VCaP (cell line): ENCODE measurements around the gene HS2ST1.
"Not testable (repeated sequence)": the region's sequence is repeated elsewhere in the genome, so short reads cannot be mapped to it uniquely, and the experiment has no call there.

Experiments used
- H3K27ac ChIP-seq: fragments of 450-650 bp; 2 replicates; pipeline ENCODE4 v1.5.1; 2017
- CTCF ChIP-seq: fragments of 450-650 bp; conservative IDR thresholded peaks from 2 replicates; pipeline ENCODE4 v1.5.1; 2017; ENCODE audit warnings: mild to moderate bottlenecking, moderate library complexity

HS2ST1 gene

DNA sequence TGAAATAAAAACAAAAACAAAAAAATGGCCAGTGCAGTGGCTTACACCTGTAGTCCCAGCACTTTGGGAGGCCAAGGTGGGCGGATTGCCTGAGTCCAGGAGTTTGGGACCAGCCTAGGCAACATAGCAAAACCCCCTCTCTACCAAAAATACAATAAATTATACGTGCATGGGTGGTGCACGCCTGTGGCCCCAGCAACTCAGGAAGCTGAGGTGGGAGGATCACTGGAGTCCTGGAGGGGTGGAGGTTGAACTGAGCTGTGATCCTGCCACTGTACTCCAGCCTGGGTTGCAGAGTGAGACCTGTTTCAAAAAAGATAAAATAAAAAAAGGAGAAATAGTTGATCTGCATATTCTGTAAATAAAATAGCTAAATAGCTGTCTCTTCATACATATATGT, 41.2 kb downstream of the HS2ST1 start:
- no peak for TF ChIP-seq CTCF

DNA sequence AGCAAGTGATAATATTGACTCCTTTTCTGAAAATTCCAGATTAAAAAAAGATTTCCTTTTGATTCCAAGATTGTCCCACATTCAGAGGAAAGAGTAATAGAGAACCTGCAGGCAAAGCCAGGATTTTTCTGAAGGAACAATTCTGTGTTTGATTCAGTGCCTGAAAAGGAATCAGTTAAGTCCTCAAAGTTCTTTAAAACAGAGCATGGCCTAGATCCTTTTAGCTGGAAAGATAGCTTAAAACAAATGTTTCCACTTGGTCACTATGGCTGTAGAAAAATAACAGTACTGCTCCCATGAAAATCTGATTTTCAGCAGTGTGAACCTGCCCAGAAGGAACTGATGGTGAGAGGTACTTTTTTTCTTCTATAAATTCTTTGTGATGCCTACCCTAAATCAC, 41.8 kb downstream of the HS2ST1 start:
- H3K27ac ChIP-seq: no peak overlapping the region
- no peak for TF ChIP-seq CTCF

More for the DNA sequence above, 41.2 kb downstream of the HS2ST1 start:
- no peak overlapping the region for H3K27ac ChIP-seq

GRCh38 chr1:86957221-86957620, 42.8 kb downstream of the HS2ST1 start:
- H3K27ac ChIP-seq: no peak overlapping the region
- TF ChIP-seq CTCF: no peak

DNA sequence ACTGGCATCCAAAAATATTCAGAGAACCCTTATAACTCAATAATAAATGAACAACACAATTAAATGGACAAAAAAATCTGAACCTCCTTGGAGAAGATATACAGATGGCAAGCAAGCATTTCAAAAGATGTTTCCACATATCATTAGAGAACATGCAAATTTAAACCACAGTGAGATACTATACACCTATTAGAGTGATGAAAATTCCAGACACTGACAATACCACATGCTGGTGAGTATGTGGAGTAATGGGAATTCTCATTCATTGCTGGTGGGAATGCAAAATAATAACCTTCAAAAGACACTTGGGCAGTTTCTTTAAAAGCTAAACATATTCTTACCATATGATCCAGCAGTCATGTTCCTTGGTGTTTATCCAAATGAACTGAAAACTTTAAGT, 46.1 kb downstream of the HS2ST1 start:
- no peak overlapping the region for H3K27ac ChIP-seq
- no peak for TF ChIP-seq CTCF

DNA sequence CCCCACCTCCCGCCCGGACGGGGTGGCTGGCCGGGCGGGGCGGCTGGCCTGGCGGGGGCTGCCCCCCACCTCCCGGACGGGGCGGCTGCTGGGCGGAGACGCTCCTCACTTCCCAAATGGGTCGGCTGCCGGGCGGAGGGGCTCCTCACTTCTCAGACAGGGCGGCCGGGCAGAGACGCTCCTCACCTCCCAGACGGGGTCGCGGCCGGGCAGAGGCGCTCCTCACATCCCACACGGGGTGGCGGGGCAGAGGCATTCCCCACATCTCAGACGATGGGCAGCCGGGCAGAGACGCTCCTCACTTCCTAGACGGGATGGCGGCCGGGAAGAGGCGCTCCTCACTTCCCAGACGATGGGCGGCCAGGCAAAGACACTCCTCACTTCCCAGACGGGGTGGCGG, 49.4 kb downstream of the HS2ST1 start:
- not testable (repeated sequence) for H3K27ac ChIP-seq

GRCh38 chr1:86965012-86965826, 50.8 kb downstream of the HS2ST1 start:
- peak; percentile 84 for TF ChIP-seq CTCF
- H3K27ac ChIP-seq: no peak overlapping the region

GRCh38 chr1:86965827-86966182, 51.4 kb downstream of the HS2ST1 start:
- H3K27ac ChIP-seq: no peak overlapping the region
- no peak for TF ChIP-seq CTCF

DNA sequence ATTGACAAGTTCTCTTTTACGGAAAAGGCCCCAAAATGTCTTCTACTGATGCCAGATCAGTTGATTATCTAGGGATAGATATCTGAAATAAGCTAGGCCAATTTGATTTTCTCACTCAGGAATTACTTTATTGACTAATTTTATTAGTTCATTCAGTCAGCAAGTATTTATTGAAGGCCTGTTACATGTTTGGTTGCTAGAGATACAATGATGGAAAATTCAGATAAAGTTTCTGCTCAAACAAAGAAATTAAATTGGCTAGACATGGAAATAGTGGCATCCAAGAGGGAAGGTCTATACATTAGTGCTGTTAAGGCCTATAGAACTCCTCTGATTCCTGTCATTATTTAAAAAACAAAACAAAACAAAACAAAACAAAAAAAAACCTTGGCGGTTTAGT, 56.5 kb downstream of the HS2ST1 start:
- H3K27ac ChIP-seq: peak overlapping the region; percentile 40
- no peak for TF ChIP-seq CTCF
